M059J (cell line): Measurements from ENCODE around the gene MASP2. TPM values are rescaled to one million over a fixed set of nuclear protein-coding genes. Genes with fewer than 3 reads are reported as not detected.
A peak's percentile ranks its signal among the peaks of the same experiment; 100 is the strongest.
"Not testable (repeated sequence)": the region's sequence is repeated elsewhere in the genome, so short reads cannot be mapped to it uniquely, and the experiment has no call there.

Experiments used
- DNase-seq: peaks from one replicate; pipeline ENCODE4 v3.0.0-alpha.2; 2012; ENCODE audit warnings: low read depth
- total RNA-seq: library from RNA; depleted of rRNA; stranded (reverse); fragments of >200 nt; shearing (Covaris generic); gene quantifications from 2 replicates; pipeline ENCODE4 v1.2.3, GENCODE V29; 2014

MASP2 gene
- total RNA-seq, 1 experiment from 2014 or later, result not detected

GRCh38 chr1:11058595-11059154, 11.6 kb upstream of the MASP2 start:
- DNase-seq, result no peak

- DNase-seq, result no peak
Observed at GRCh38 chr1:11058026-11058425, 11.0 kb upstream of the MASP2 start.

- DNase-seq, result no peak
Observed at GRCh38 chr1:11057477-11057876, 10.4 kb upstream of the MASP2 start.

DNA sequence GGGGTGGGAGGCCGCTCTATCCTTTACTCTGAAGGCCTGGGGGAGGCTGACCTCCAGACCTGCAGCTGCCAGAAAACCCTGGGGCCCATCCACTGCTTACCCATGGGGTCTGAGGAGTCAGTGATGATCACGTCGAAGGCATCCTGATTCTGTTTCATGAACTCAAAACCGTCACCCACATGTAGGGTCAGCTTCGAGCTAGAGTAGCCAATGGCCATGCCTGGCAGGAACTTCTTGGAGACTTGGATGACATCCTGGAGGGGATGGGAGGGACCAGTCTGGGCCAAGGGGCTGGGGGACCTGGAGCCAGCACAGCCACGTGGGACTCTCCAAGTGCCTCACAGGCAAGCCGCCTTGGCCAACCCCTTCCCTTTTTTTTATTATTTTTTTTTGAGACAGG, 9.5 kb upstream of the MASP2 start:
- DNase-seq, result no peak

DNA sequence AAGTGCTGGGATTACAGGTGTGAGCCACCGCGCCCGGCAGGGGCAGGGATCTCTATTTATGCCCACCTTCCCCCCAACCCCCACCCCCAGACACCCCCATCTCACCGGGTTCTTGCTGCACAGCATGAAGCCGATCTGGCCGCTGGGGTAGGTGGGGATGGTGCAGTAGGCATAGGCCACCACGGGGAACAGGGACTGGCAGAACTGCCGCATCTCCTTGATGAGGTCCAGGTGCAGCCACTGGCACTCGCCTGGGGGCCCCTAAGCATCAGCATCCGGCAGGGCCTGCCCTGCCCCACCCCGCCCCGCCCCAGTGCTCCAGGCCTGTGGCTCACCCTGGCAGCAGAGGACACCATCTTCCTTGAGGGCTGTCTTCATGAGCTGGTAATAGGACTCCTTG, 8.6 kb upstream of the MASP2 start:
- DNase-seq, result no peak

DNA sequence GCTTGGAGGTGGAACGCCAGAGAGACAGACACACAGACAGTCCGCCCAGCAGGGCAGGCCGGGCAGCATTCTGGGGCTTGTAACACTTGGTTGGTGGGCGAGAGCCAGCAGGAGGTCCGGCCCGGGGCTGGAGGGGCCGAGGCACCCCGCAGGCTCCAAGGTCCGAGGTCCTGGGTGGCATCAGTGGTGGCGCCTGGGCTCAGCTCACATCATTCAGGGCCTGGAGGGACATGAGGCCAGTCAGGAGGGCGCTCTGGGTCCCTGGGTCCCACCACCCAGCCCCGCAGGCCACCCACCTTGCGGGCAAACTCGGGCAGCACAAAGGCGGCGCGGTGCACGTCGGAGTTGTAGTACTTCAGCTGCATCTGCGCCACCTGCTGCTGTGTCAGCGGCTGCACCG, 7.6 kb upstream of the MASP2 start:
- DNase-seq, result no peak

- DNase-seq, result no peak
Observed at GRCh38 chr1:11054181-11054580, 7.1 kb upstream of the MASP2 start.

DNA sequence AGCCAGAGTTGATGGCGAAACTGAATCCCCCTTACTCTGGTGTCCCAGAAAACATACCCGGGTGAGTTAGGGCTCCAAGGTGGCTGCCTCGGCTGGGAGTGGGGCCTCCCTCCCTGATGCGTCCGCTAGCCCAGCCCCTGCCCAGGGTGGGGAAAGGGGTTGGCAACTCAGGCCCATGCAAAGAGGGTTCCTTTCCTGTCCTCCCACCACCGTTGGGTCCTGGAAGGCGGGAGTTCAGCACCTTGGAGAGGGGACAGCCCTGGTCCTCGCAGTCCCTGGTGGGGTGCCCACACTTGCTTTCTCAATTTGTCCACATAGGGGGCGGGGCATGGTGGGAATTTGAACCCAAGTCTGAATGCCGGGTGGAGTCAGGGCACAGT, 6.7 kb upstream of the MASP2 start:
- peak; percentile 21 for DNase-seq

DNA sequence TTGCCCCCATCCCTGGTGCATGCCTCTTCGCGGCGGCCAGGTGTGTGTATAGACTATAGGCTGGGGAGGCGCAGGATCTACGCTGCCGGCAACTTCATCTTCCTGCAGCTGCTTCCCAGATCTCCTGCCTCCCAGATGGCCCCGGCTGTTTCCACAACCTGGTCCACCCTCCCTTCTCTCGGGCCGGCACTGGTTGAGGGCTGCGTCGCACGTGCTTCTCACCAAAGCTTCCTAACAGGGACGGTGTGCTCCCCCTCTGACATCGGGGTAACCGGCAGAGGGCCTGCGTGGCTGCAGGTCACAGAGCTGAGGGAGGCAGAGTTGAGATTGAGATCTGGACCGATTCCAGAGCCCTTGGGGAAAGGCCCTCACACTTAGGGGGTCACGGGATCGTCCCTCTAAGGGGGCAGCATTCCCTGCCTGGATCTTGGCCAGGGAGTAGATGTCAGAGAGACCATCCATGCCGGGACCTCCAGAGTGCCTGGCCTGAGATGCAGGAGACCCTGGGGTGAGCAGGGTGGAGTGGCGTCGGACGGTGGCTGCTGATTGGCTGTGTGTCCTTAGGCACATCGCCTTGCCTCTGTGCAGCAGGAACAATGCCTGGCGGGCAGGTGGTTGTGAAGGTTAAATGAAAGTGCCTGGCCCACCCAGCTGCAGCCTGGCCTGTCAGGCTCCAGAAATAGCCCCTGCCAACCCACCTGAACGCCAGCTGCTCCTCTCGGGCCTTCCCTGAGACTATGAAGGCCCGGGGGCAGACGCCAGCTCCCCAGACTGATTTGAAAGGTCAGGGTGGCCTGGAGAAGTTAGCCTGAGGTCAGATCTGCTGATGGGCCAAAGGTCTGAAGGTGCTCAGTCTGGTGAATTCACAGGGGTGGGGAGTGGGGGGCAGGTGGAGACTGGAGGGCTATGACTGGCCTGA, 6.1 kb upstream of the MASP2 start:
- no peak for DNase-seq

GRCh38 chr1:11051781-11052511, 4.9 kb upstream of the MASP2 start:
- DNase-seq, result no peak

- DNase-seq, result not testable (repeated sequence)
Observed at GRCh38 chr1:11051121-11051520, 4.1 kb upstream of the MASP2 start.

DNA sequence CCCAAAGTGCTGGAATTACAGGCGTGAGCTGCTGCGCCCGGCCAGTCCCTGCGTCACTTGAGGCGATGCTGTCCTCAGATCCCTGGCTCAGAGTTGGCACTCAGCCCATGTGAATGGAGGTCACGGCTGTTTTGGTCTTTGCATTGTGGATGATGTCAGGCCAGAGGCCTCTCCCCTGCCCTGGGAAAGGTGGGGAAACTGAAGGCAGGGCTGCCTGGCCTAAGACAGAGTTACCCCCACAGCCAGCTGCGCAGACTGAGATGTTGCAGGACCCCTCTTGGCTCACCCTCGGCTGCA, 821 bp downstream of the MASP2 start:
- DNase-seq, result no peak

DNA sequence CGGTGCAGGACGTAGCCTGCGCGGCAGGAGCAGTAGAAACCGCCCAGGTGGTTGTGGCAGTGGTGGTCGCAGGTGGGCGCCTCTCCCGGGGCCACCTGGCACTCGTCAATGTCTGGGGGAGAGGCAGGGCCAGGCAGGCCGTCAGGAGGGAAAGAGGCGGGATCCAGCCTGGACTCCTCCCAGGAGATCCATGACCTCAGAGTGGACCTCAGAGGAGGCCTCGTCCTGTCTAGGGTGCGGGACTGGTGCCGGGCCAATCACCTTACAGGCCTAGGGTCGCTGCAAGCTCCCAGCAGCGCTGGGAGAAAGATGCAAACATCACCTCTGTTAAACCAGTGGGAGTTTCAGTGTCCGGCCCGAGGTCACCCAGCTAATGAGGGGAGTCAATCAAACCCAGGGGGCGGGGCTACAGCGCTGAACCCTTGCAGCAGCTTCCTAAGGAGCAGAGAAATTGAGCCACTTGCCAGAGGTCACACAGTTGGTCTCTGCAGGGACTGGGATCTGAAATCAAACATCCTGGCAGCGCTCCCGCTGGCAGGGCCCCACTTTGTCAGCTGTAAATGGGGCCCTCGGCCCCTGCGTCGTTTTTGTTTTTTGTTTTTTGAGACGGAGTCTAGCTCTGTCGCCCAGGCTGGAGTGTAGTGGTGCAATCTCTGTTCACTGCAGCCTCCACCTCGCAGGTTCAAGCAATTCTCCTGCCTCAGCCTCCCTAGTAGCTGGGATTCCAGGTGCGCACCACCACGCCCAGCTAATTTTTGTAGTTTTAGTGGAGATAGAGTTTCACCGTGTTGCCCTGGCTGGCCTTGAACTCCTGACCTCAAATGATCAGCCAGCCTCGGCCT, 1.4 kb downstream of the MASP2 start:
- DNase-seq, result no peak

DNA sequence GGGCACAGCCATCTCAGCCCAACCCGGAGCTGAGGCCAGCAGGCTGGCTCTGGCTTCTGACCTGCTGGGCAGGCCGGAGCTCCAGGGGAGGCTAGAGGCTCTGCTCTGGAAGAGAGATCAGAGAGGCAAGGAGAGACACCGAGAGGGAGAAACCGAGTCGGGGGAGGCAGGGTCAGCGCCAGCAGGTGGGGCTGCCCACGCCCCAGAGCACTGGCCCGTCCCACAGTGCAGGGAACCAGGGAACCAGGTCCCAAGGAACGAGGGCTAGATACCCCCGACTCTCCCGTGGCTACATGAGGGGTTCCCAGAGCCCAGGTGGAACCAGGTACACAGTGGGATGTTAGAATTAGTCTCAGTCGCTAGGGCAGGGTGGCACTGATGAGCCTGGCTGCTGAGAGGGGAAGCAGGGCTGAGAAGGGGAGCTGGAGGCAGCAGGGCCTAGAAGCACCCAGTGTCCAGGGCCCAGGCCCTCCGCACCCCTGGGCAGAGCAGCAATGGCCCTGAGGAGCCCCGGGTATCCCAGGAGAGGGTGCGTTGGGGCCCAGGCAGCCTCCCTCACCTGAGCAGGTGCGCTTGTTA, 2.1 kb downstream of the MASP2 start:
- no peak for DNase-seq

GRCh38 chr1:11044086-11044848, 2.8 kb downstream of the MASP2 start:
- DNase-seq, result no peak

- no peak for DNase-seq
Observed at GRCh38 chr1:11042995-11043874, 3.8 kb downstream of the MASP2 start.

- no peak for DNase-seq
Observed at GRCh38 chr1:11042065-11042464, 5.0 kb downstream of the MASP2 start.

GRCh38 chr1:11041048-11041447, 6.0 kb downstream of the MASP2 start:
- no peak for DNase-seq

- DNase-seq, result not testable (repeated sequence)
Observed at GRCh38 chr1:11040105-11040429, 7.0 kb downstream of the MASP2 start.
